ENCODE measurements around the gene PPARD. TPM values are rescaled to one million over a fixed set of nuclear protein-coding genes. Genes with fewer than 3 reads are reported as not detected.

The PPARD gene
- total and polyA plus RNA-seq, 2 of the 13 experiments (the other 11 are each of a cell fraction or from before 2014, with no cell fraction given) = 6.1 to 13.3 TPM

GRCh38 chr6:35360349-35361138, 18.2 kb downstream of the PPARD start (continued):
- TF ChIP-seq, protein P1, sequence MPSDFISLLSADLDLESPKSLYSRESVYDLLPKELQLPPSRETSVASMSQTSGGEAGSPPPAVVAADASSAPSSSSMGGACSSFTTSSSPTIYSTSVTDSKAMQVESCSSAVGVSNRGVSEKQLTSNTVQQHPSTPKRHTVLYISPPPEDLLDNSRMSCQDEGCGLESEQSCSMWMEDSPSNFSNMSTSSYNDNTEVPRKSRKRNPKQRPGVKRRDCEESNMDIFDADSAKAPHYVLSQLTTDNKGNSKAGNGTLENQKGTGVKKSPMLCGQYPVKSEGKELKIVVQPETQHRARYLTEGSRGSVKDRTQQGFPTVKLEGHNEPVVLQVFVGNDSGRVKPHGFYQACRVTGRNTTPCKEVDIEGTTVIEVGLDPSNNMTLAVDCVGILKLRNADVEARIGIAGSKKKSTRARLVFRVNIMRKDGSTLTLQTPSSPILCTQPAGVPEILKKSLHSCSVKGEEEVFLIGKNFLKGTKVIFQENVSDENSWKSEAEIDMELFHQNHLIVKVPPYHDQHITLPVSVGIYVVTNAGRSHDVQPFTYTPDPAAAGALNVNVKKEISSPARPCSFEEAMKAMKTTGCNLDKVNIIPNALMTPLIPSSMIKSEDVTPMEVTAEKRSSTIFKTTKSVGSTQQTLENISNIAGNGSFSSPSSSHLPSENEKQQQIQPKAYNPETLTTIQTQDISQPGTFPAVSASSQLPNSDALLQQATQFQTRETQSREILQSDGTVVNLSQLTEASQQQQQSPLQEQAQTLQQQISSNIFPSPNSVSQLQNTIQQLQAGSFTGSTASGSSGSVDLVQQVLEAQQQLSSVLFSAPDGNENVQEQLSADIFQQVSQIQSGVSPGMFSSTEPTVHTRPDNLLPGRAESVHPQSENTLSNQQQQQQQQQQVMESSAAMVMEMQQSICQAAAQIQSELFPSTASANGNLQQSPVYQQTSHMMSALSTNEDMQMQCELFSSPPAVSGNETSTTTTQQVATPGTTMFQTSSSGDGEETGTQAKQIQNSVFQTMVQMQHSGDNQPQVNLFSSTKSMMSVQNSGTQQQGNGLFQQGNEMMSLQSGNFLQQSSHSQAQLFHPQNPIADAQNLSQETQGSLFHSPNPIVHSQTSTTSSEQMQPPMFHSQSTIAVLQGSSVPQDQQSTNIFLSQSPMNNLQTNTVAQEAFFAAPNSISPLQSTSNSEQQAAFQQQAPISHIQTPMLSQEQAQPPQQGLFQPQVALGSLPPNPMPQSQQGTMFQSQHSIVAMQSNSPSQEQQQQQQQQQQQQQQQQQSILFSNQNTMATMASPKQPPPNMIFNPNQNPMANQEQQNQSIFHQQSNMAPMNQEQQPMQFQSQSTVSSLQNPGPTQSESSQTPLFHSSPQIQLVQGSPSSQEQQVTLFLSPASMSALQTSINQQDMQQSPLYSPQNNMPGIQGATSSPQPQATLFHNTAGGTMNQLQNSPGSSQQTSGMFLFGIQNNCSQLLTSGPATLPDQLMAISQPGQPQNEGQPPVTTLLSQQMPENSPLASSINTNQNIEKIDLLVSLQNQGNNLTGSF (CRISPR knock-in tag; IDR thresholded peaks at IDR 0.05) = no peak
- peak; percentile 82 for TF ChIP-seq TBL1XR1 (IDR thresholded peaks at IDR 0.05; ENCODE audit: borderline replicate concordance, low read length, partially characterized antibody)
- TF ChIP-seq FOSL2 (CRISPR knock-in tag; IDR thresholded peaks at IDR 0.05) = peak; percentile 89
- TF ChIP-seq ZNF792 (CRISPR knock-in tag; IDR thresholded peaks at IDR 0.05) = peak; percentile 88; the same call in 1 of the 2 replicates
- no peak for TF ChIP-seq GMEB2 (CRISPR knock-in tag; IDR thresholded peaks at IDR 0.05; ENCODE audit: low read depth)
- TF ChIP-seq SMARCC2 (IDR thresholded peaks at IDR 0.05) = no peak
- no peak for TF ChIP-seq NR3C1 (CRISPR knock-in tag; IDR thresholded peaks at IDR 0.05)
- TF ChIP-seq SAFB2 (CRISPR knock-in tag; IDR thresholded peaks at IDR 0.05; ENCODE audit: borderline replicate concordance, low read depth) = no peak
- no peak for TF ChIP-seq SATB2 (CRISPR knock-in tag; IDR thresholded peaks at IDR 0.05)
- no peak for TF ChIP-seq ETV6 (CRISPR knock-in tag; conservative IDR thresholded peaks at IDR 0.05)
- TF ChIP-seq, protein P2, sequence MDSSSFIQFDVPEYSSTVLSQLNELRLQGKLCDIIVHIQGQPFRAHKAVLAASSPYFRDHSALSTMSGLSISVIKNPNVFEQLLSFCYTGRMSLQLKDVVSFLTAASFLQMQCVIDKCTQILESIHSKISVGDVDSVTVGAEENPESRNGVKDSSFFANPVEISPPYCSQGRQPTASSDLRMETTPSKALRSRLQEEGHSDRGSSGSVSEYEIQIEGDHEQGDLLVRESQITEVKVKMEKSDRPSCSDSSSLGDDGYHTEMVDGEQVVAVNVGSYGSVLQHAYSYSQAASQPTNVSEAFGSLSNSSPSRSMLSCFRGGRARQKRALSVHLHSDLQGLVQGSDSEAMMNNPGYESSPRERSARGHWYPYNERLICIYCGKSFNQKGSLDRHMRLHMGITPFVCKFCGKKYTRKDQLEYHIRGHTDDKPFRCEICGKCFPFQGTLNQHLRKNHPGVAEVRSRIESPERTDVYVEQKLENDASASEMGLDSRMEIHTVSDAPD (CRISPR knock-in tag; IDR thresholded peaks at IDR 0.05) = no peak
- TF ChIP-seq TARDBP (CRISPR knock-in tag; IDR thresholded peaks at IDR 0.05) = peak; percentile 70
- TF ChIP-seq ZNF207 (IDR thresholded peaks at IDR 0.05; ENCODE audit: borderline replicate concordance) = no peak
- TF ChIP-seq ZNF10 (CRISPR knock-in tag; IDR thresholded peaks at IDR 0.05; ENCODE audit: borderline replicate concordance, low read depth) = no peak
- TF ChIP-seq MTF1 (CRISPR knock-in tag; IDR thresholded peaks at IDR 0.05) = no peak
- TF ChIP-seq ZNF784 (CRISPR knock-in tag; IDR thresholded peaks at IDR 0.05; ENCODE audit: borderline replicate concordance) = peak; percentile 22
- no peak for TF ChIP-seq ELF4 (CRISPR knock-in tag; IDR thresholded peaks at IDR 0.05; ENCODE audit: borderline replicate concordance)
- no peak for TF ChIP-seq ZMAT3 (CRISPR knock-in tag; conservative IDR thresholded peaks at IDR 0.05)
- no peak for TF ChIP-seq ZNF513 (CRISPR knock-in tag; conservative IDR thresholded peaks at IDR 0.05)
- TF ChIP-seq JDP2 (CRISPR knock-in tag; IDR thresholded peaks at IDR 0.05; ENCODE audit: borderline replicate concordance) = no peak

All from HepG2 (cell line).